HG03064 (cell line): Measurements from ENCODE around the gene SORCS2.
"Not testable (repeated sequence)": the region's sequence is repeated elsewhere in the genome, so short reads cannot be mapped to it uniquely, and the experiment has no call there.

ENCODE experiments used
- ATAC-seq: cut with Tn5 transposase; IDR thresholded peaks from one replicate; pipeline ENCODE4 v1.9.1; 2021; ENCODE audit warnings: low read depth; ENCODE audit not compliant: unreplicated experiment

The SORCS2 gene

DNA sequence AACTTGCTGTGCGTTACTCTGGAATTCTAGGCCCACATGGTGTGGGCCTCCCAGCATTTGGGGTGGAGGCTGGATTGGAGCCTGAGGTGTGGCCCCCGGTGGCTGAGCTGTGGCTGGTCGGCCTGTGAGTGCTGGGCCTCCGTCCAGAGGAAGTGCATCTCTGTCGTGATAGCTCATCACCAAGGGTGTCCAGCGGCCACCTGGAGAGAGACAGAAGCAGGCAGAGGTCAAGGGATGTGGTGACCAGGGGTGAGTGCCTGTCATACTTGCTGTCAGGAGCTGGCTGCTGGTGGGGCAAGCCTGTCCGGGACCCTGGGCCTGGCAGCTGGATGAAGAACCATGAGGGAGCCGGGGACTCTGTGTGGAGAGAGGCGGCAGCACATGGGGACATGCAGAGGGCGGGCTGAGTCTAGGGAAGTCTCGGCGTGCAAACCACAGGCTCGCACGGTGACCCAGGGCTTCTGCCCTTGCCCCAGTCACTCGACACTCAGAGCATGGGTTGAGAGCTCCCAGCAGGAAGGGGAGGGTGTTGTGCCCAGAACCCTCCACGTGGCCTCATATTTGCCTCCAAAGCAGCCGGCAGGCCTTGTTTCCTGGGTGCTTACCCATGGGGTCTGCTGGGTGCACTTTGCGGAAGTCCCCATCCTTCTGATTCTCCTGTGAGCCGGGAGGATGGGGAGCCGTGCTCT is 6.2 kb downstream of the SORCS2 start:
- ATAC-seq = no peak

DNA sequence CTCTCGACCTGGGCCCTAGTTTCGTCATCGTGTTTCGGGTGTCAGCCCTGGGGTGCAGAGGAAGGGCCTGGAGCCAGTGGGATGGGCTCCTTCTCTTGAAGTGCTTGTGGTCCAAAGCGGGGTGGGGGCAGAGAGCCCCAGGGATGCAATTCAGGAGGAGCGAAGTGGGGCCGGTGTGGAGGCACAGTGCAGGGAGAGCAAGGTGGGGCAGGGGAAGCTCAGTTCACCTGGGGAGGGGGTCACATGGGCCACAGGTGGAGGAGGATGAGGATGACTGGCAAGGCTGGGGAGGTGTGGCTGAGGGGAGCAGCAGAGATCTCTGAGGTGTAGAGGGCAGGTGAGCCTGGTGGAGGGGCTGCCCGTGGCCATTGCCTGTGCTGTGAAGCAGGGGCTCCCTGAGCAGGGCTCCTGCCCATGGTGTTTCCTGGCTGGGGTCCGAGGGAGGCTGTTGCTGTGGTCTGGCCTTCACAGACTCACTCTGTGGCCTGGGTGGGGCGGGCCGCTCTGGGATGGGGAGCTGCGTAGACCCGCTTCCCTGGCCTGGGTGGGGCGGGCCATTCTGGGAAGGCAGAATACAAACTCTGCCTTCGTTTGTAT is 6.9 kb downstream of the SORCS2 start:
- no peak for ATAC-seq

DNA sequence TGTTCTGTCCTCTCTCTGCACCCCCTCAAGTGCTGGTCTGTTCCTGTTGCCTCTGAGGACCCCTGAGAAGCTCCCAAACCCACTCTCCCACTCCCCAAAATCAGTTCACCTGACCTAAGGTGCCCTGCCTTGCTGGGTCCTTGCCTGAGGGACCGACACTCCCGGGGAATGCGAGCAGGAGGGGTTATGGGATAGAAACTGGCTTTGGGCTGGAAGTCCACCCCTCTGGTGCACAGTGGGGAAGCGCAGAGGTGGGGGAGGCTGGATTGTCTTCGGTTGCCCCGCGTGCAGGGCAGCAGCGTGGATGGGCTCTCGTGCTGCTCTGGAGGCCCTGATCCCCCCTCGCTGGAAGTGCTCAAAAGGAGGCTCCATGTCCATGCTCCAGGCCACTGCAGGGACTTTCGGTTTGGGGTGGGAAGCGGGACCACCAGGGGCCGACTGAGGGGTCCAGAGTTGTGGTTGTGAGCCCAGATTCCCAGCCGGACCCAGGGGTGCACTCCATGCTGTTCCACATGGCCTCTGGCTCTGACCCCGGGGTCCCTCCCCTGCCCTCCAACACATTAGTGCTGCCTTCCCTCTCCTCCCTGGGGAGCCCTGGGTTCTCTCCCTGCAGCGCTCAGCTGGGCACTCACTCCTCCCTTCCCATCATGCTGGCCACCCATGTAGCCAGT is 7.6 kb downstream of the SORCS2 start:
- ATAC-seq = no peak

DNA sequence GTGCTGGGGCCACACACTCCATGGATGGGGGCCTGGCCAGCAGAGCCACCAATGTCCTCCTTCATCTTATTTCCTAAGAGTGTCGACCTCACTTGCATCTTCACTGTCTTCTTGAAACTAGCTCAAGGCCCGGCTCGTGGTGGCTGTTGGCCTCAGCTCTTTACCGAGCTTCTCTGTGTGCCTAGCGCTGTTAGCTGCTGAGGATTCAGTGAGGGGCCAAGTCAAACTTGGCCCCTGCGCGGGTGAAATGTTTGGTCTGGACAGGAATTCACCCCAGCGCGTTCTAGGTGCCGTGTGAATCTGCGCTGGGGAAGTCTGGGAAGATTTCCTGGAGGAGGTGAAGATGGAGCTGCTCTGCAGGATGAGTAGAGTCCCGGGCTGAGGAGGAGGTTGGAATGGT is 8.5 kb downstream of the SORCS2 start:
- ATAC-seq = no peak

DNA sequence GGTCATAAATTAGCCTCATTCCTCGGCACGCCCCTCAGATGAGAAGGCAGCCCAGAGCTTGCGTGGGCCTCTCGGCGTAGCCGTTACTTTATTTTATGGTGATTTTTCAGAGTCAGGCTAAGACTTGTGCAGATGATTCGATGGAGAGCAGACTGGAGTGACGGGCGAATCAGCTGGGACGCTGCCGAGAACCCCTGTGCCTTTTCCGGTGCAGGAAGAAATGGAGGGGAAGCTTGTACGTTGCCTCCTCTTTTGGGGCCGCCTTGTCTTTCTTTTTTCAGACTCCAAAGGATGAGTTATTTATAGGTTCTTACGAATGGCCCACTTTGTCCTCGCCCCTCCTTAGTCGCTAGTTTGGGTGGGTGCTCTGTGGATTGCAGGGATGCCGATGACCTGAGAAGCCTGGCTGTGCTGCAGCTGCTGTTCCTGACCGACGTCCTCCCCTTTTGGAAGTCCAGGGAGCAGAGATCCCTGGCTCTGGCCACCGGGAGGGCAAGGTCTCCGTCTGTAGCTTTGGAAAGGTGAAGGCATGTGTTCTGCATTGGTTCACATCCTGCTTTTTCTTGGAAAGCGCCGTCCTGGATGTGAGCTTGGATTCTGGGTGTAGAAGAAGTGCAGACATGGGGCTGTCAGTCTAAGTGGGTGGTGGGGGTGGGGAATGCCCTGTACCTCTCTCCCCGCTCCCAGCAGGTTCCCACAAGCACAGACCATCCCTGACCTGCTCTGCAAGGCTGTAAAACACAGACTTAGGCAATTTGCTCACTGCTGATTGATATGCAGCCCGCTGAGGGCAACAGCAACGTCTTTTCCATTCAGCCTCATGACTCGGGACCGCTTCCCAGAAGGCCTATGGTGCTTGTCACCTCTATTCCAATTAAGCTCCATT is 9.3 kb downstream of the SORCS2 start:
- no peak for ATAC-seq

DNA sequence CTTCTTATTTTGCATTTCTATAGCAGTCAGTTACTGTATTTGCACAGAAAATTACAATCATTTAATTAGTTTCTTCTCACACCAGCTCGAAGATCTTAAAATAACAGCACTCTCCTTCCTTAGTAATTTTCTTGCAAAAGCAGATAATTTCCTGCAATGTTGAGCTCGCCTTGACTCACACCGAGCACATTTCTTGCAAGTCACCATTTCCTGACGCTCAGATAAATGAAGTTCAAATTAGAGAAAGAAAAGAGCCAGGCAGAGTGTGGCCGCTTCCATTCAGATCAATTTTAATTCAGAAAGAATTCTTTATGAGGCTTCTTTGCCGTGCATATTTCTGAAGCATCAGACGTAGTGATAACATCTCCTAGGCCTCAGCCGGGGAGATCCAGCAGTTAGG is 10.1 kb downstream of the SORCS2 start:
- ATAC-seq = no peak

DNA sequence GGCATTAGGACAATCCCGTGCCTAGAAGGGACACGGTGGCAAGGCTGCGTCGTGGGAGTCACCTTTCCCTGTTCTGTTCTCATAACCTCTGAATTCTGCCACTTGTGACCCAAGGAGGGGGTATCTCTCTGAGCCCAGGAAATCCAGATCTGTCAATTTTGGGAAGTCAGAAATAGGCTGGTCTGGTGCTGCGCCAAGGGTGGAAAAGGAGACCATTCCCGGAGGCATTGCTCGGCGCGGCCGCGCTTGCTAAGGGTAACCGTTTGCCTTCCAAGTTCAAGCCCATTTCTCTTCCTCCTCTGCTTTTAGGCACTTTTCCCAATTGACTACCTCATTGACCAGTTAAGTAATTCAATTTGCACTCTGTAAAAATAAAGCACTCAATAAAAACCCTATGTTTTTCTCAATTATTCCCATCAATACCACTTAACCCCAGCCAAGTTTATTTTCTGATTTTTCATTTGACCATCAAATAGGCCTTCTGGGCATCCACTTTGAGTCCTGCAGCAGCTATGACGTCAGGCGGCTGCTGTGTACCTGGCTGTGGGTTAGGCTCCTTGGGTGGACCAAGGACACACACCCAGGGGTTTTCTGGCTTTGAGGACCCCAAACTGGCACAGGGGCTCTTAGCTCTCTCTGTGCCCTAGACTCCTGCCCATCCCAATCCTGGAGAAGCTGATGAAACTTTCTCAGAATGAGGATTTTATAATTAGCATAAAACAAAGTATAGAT is 12.5 kb downstream of the SORCS2 start:
- ATAC-seq = no peak

DNA sequence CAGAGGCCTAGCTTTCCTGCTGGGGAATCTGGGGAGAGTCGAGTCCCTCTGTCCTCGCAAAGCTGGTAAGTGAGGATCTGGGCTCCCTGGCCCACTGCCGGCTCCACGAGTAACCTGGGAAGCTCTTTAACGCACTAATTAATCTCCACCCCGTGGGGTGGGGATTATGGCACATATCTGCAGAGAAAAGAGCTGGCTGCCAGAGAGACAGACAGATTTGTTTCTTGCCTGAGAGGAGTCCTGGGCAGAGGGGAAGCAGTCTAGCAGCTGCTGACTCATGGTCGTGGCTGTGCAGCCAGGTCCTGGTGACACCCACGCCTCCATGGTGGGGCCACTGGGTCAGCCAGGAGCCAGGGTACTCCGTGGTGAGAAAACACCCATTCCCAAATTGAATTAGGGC is 14.0 kb downstream of the SORCS2 start:
- ATAC-seq = no peak

DNA sequence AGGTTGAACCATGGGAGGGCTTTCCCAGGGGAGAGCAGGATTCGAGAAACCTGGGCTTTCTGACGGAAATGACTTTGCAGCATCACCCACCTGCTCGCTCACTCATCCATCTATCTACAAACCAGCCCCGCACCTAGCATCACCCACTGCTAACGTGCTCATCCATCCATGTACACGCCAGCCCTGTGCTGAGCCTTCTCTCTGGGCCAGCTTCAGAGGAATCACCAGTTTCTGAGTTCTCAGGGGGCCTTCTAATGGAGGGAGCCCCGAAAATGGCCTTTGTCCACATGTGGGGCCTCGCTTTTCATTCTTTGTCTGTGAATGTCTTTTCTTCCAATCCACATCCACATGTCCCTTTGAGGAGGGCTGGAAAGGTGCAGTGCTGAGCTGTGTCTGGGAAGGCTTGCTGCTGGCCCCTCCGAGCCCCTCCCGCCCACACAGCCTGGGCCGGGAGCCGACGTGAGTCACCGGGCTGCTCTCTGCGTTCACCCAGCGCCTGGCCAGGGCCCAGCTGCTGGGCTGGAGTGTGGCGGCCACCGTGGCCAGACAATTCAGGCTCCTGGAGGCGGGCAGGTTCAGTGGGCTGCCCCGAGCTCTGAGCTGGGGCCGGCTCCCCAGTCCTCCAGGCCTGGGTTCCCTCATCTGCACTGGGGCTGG is 14.7 kb downstream of the SORCS2 start:
- no peak for ATAC-seq

DNA sequence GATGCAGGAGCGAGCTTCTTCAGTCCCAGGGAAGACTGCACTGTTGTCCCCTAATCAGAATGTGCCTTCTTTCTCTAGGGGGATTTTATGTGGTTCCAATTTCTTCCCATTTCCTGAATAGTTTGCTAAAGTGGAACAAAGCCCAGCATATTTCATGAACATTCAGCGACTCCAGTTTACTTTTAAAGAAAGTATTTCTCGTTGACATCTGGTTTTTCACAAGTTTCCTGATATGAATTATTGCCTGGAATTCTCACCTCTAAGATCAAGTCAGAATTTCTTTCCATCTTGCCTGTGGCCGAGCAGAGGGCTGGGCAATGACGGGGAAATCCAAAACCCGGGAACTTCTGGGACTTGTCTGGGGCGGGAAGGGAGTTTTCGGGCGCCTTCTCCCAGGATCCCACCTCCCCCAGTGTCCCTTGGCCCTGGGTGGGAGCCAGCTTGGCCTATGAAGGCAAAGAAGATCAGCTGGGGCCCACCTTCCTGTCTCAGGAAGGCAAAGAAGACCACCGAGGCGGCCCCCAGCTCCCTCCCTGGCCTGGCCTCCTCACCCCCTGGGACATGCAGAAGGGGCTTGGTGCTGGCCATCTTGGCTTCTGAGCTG is 15.4 kb downstream of the SORCS2 start:
- ATAC-seq = no peak

DNA sequence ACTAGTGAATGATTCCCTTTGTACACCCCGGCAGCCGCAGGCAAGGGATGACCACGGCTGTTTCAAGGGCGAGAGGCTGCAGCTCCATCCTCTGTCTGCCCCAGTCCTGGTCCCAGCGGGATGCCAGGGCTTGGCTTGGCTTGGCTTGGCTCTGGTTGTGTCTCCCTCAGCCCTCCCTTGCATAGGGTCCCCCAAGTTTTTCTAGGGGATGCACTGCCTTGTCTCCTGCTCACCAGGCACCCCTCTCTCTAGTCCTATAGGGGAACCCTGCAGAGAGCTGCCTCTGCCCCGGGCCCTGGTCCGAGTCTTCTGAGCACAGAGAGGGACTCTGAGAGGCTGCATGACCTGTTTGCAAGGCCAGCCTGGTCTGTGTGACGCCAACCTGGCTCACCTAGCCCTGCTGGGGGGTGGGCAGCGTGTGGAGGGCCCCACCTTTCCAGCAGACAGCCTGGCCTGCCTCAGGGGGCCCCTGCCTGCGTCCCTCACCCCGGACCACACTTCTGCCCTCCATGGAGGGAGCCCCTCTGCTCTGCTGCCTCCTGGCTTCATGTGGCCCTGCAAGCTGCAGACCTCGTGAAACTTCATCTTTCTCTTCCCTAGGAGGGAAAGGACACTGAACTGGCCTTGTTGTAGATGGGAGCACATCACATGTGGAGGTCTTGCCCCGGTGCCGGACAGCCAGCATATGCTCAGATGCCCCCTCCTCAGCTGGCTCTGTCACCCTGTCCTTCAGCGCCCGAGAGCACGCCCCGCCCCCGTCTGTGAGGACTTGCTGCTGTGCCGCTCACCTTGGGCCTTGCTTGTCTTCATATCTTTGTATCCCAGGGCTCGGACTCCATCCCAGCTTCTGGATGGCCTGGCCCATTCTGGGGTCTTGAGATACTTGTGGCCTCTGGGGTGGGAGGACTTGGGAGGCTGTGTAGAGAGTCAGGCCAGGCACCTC is 16.4 kb downstream of the SORCS2 start:
- no peak for ATAC-seq

DNA sequence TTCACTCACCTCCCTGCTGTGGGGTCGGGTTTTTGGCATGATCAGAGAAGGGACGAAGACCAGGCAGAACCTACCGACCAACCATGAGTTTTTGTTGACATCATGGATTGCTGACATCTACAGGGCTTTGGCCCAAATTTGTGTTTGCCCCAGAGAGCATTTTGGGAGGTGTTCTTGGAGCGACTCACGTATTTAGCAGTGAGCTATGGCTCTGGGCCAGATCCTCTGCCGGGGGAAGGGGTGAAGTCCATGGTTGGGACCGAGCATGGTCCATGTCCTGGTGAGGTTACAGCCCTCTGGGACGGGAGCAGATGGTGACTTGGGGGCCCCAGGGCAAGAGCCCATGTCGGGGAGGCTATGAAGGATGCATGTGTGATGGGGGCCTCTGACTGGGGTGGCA is 17.4 kb downstream of the SORCS2 start:
- no peak for ATAC-seq

DNA sequence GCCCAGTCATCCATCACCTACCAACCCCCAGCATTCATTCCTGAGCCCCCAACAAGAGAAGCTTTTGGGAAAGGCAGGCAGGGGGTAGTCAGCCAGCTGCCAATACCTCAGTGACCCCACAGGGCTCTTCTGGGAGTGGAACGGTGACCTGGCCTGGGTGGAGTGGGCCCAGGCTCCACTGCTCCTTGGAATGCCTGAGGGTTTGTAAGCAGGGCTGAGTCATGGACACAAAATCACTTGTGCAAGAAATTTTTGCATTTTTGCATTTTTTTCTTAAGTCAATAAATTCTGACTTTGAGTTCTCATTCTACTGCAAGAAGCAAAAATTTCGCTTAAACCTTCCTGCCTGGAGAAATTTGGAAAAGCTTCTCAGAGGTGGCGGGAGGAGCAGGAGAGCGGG is 18.5 kb downstream of the SORCS2 start:
- no peak for ATAC-seq

DNA sequence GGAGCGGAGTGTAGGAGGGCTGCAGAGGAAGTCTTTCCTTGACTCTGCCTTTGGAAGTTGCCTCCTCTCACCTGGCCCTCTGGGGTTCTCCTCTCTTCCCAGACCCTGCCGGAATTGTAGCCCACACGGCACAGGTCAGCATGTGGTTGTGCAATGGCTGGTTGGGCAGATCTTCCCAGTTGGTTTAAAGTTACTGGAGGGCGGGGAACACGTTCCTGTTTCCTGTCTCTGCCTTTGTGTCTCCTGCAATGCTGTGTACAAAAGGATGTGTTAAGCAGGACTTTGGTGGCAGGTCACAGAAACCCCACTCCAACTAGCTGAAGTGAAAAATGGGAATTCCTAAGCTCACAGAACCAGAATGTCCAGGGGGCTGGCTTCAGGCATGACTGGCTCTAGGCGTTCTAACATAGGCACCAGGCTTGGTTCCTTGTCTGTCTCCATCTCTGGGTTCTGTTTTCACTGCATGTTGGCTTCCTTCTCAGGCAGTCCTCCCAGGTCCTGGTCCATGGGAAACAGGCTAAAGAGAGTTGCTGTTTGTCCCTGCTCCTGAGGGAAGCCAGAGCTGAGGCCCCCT is 19.9 kb downstream of the SORCS2 start:
- no peak for ATAC-seq

DNA sequence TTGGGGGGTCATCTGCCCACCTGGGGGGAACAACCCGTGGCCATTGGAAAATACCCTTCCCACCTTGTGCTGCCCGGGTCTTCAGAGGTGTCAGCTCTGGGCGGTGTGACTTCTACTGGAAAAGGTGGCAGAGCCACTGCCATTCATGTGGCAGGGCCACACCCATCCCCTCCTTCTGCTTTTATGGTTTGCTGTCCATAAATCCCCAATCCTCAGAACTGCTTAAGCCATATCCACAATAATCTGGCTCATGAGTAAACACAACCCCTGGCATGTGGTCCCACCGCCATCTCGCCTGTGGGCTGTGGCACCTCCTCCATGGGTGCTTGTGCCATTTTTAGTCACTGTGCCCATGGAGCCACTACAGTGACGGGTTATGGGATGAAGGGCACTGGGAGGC is 20.6 kb downstream of the SORCS2 start:
- no peak for ATAC-seq

DNA sequence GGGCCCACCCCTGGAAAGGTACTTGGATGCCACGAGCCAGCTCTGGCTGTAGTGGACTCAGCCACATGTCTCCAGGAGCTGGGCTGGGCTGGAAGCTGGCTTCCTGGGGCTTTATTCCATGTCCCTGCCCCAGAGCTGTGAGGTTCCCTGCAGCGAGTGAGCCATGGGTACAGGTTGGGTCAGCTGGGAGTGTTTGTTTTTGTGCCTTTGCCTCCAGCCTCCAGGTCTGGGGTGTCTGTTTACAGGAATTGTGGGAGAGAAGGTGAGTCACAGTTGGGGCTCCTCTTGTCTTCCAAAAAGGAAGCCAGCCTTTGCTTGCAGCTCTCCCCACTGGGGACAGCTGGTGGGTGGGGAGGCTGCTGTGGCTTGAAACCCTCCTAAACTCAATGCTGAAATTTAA is 21.5 kb downstream of the SORCS2 start:
- no peak for ATAC-seq

DNA sequence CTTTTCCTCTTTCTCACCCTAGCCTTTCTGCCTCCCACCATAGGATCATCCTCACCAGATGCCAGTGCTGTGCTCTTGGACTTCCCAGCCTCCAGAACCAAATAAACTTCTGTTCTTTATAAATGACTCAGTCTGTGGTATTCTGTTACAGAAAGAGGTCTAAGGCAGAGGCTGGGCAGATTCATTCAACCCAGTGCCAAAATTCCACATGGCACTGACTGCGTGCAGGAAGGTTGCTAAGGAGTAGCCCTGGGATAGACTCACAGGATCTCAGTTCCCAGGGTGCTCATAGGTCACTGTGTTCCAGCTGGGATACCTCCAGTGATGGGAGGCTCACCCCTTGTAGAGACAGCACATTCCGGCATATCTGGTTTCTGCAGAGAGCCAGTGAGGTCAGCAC is 22.0 kb downstream of the SORCS2 start:
- no peak for ATAC-seq

DNA sequence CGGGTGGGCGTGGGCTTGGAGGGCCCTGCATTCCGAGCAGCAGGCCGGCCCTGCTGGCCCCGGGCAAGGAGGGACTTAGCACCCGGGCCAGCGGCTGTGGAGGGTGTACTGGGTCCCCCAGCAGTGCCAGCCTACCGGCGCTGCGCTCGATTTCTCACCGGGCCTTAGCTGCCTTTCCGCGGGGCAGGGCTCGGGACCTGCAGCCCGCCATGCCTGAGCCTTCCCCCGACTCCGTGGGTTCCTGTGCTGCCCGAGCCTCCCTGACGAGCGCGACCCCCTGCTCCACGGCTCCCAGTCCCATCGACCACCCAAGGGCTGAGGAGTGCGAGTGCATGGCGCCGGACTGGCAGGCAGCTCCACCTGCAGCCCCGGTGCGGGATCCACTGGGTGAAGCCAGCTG is 22.8 kb downstream of the SORCS2 start:
- not testable (repeated sequence) for ATAC-seq
